GM12878 (cell line): Measurements from ENCODE around the gene ICA1. TPM values are rescaled to one million over a fixed set of nuclear protein-coding genes. Genes with fewer than 3 reads are reported as not detected.

Experiments
- ATAC-seq: fragments of 200-7000 bp; cut with Tn5 transposase; 3 replicates; pipeline ENCODE4 v1.9.1; 2020; ENCODE audit warnings: mild to moderate bottlenecking, moderate library complexity
- BruUV-seq: library from RNA; stranded (reverse); fragments of 400-500 nt; replicated peaks from 2 replicates; lab custom pipeline; 2021; lab: Mats Ljungman, UMichigan
- CTCF ChIA-PET: fragments of 300-600 bp; sonication (Branson Sonifier 250); formaldehyde crosslinking; extraction: SDS; loops from one replicate; lab custom pipeline; 2021; ENCODE audit warnings: inconsistent platforms; lab: Yijun Ruan, JAX
- POLR2A ChIA-PET: fragments of 350-600 bp; formaldehyde crosslinking; extraction: SDS; loops from one replicate; lab custom pipeline; 2021; ENCODE audit warnings: inconsistent platforms; lab: Charles Lee
- RAD21 ChIA-PET: fragments of 300-600 bp; sonication (Branson Sonifier 250); formaldehyde crosslinking; loops from one replicate; lab custom pipeline; 2023; ENCODE audit warnings: antibody characterized with exemption; ENCODE audit not compliant: unreplicated experiment; lab: Charles Lee
- SMC1A ChIA-PET: fragments of 300-600 bp; sonication (Branson Sonifier 250); formaldehyde crosslinking; loops from one replicate; lab custom pipeline; 2023; ENCODE audit not compliant: unreplicated experiment, uncharacterized antibody; lab: Charles Lee
- DNase-seq: peaks from one replicate; pipeline ENCODE4 v3.0.0-alpha.2; 2011; ENCODE audit warnings: low read depth, low spot score
- FAIRE-seq: peaks from 3 replicates; lab custom pipeline; 2011; peaks lifted over from hg19 to GRCh38; lab: Jason Lieb, UNC
- H2AFZ ChIP-seq: 2 replicates; pipeline ENCODE4 v1.6.0; 2011; ENCODE audit warnings: low read depth, low read length, control low read depth; ENCODE audit not compliant: control insufficient read depth
- H3K27ac ChIP-seq: 2 replicates; pipeline ENCODE4 v1.5.1; 2011; ENCODE audit warnings: control low read depth; ENCODE audit not compliant: control insufficient read depth, insufficient read depth
- H3K27me3 ChIP-seq, 2 experiments: replicated peaks in 1 of 2; 2 replicates each; pipeline versions ENCODE4 v1.6.0 to v1.6.1; 2011; ENCODE audit warnings: low read length in 1 of 2; ENCODE audit not compliant: control insufficient read depth in 2 of 2, insufficient read depth in 2 of 2
- H3K36me3 ChIP-seq, 2 experiments: 2 replicates each; pipeline ENCODE4 v1.5.1; 2011; ENCODE audit warnings: low read length in 1 of 2; ENCODE audit not compliant: control insufficient read depth in 2 of 2, insufficient read depth in 2 of 2
- H3K4me1 ChIP-seq: 2 replicates; pipeline ENCODE4 v1.6.1; 2011; ENCODE audit warnings: mild to moderate bottlenecking, low read length, moderate library complexity, mixed read lengths; ENCODE audit not compliant: control insufficient read depth, insufficient read depth
- H3K4me2 ChIP-seq: 2 replicates; pipeline ENCODE4 v1.6.0; 2011; ENCODE audit warnings: control low read depth; ENCODE audit not compliant: control insufficient read depth, insufficient read depth
- H3K4me3 ChIP-seq: fragments of 200-600 bp; sonication (generic); 2 replicates; pipeline ENCODE4 v1.5.1; 2016
- H3K79me2 ChIP-seq: 2 replicates; pipeline ENCODE4 v1.6.0; 2011; ENCODE audit warnings: low read length; ENCODE audit not compliant: control insufficient read depth, insufficient read depth
- H3K9ac ChIP-seq: 2 replicates; pipeline ENCODE4 v1.8.0; 2011; ENCODE audit warnings: low read length, control low read depth, mixed read lengths; ENCODE audit not compliant: control insufficient read depth, insufficient read depth
- H3K9me3 ChIP-seq: replicated peaks from 3 replicates; pipeline ENCODE4 v1.5.1; 2011; ENCODE audit warnings: mild to moderate bottlenecking, low read length; ENCODE audit not compliant: control insufficient read depth, insufficient read depth
- H4K20me1 ChIP-seq: 2 replicates; pipeline ENCODE4 v1.6.0; 2011; ENCODE audit not compliant: control insufficient read depth, insufficient read depth
- BCL11A ChIP-seq: IDR thresholded peaks from 2 replicates; pipeline ENCODE4 v1.6.1; 2011; ENCODE audit warnings: low read depth, low read length
- CHD1 ChIP-seq: IDR thresholded peaks from 2 replicates; pipeline ENCODE4 v1.6.1; 2012; ENCODE audit warnings: low read depth, low read length, improper control_type of control experiment
- FOXK2 ChIP-seq: fragments of 450-650 bp; IDR thresholded peaks from 2 replicates; pipeline ENCODE4 v1.6.1; 2017; ENCODE audit warnings: mild to moderate bottlenecking, moderate library complexity
- NBN ChIP-seq: fragments of 450-650 bp; IDR thresholded peaks from 2 replicates; pipeline ENCODE4 v1.6.1; 2016
- NRF1 ChIP-seq: conservative IDR thresholded peaks from 2 replicates; pipeline ENCODE4 v1.6.1; 2011; ENCODE audit warnings: mild to moderate bottlenecking, low read depth, low read length, improper control_type of control experiment
- RAD21 ChIP-seq: IDR thresholded peaks from 2 replicates; pipeline ENCODE4 v1.6.1; 2011; ENCODE audit warnings: mild to moderate bottlenecking, low read depth, low read length, moderate library complexity; ENCODE audit not compliant: insufficient read depth
- WGBS: methylation state at CpG from one replicate; pipeline ENCODE4 v1.1.6; 2016; ENCODE audit warnings: low lambda C conversion rate; ENCODE audit not compliant: insufficient replicate concordance, insufficient coverage; ENCODE audit errors: missing lambda C conversion rate; 5-methylcytosine and 5-hydroxymethylcytosine counted together
- in situ Hi-C: fragments of 300-500 bp; cut with MboI; formaldehyde crosslinking; loops from 9 replicates; pipeline ENCODE4 v1.14.3; 2018; ENCODE audit warnings: mixed read lengths
- intact Hi-C: fragments of 100-400 bp; cut with micrococcal nuclease; formaldehyde crosslinking; loops from one replicate; pipeline ENCODE4 v1.14.2; 2022; ENCODE audit not compliant: unreplicated experiment
- polyA plus RNA-seq, 11 experiments: library from polyadenylated mRNA; depleted of rRNA in 4 of 11; unstranded in 6 of 11; stranded (reverse) in 5 of 11; fragments of >200 nt; fragmentation: Nextera tagmentation in 4 of 11; fragmentation: Illumina TruSeq in 1 of 11; extraction: Ambion mirVana in 4 of 11; extraction: Trizol in 1 of 11; gene quantifications; 1 replicate in 1 of 11; 2 replicates in 10 of 11; pipeline versions ENCODE4 v1.2.1 to v1.2.3, GENCODE V29; 2011 to 2016; ENCODE audit warnings: inconsistent platforms in 2 of 11, missing spikeins in 2 of 11, low read depth in 1 of 11
- total RNA-seq, 4 experiments: library from RNA; depleted of rRNA in 3 of 4; stranded (reverse); fragments of >200 nt in 3 of 4; fragmentation: Illumina TruSeq in 1 of 4; extraction: Trizol in 1 of 4; gene quantifications; 2 replicates each; pipeline versions ENCODE4 v1.2.1 to v1.2.3, GENCODE V29; 2013 to 2021
- TF ChIP-seq, protein P1 (sequence below): fragments of 450-650 bp; formaldehyde crosslinking; IDR thresholded peaks from 2 replicates; pipeline ENCODE4 v1.4.0; 2022; ENCODE audit warnings: mild to moderate bottlenecking, moderate library complexity
- TF ChIP-seq, protein P2 (sequence below): fragments of 450-650 bp; IDR thresholded peaks from 2 replicates; pipeline ENCODE4 v1.6.1; 2018; ENCODE audit warnings: mild to moderate bottlenecking, low read depth, moderate library complexity; ENCODE audit not compliant: partially characterized antibody
- TF ChIP-seq, protein P3 (sequence below): IDR thresholded peaks from 2 replicates; pipeline ENCODE4 v1.6.1; 2012; ENCODE audit warnings: low read depth, low read length, improper control_type of control experiment
- TF ChIP-seq, protein P4 (sequence below): IDR thresholded peaks from 2 replicates; pipeline ENCODE4 v1.6.1; 2011; ENCODE audit warnings: borderline replicate concordance, low read depth, mild to moderate bottlenecking, moderate library complexity, low read length; ENCODE audit not compliant: insufficient read depth, poor library complexity, severe bottlenecking

The ICA1 gene
- total and polyA plus RNA-seq, 10 of the 15 experiments (the other 5 are each of a cell fraction or from before 2014, with no cell fraction given) = 1.3 to 35.1 (median 3.3) TPM

DNA sequence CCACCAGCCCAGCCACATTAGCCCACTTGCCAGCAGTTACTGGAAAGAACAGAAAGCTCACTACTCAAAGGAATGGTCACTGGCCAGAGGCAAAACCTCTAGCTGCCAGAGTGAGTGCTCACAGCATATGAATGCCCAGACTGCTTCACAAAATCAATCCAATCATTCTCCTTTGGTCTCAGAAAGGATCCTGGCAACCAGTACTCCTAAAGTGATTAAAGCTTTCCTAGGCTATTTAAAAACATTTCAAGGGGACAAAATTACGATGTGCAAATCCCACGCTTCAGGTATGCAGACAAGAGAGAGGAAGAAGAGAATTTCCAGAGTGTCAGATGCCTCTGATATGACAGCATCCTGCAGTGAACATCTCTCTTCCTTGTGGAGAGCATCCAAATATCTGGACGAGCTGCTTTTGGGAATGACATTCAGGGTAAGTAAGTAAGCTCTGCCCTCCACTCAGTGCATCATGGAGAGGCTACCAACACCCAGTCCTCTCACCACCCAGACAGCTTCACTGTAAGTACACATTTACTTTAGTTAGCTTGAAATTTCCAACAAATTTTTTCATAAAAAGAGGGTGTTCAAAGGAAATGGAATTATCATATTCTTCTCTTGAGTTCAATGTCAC lies 25.1 kb downstream of the ICA1 start (continued):
- no peak for TF ChIP-seq NRF1
- TF ChIP-seq, protein P1, sequence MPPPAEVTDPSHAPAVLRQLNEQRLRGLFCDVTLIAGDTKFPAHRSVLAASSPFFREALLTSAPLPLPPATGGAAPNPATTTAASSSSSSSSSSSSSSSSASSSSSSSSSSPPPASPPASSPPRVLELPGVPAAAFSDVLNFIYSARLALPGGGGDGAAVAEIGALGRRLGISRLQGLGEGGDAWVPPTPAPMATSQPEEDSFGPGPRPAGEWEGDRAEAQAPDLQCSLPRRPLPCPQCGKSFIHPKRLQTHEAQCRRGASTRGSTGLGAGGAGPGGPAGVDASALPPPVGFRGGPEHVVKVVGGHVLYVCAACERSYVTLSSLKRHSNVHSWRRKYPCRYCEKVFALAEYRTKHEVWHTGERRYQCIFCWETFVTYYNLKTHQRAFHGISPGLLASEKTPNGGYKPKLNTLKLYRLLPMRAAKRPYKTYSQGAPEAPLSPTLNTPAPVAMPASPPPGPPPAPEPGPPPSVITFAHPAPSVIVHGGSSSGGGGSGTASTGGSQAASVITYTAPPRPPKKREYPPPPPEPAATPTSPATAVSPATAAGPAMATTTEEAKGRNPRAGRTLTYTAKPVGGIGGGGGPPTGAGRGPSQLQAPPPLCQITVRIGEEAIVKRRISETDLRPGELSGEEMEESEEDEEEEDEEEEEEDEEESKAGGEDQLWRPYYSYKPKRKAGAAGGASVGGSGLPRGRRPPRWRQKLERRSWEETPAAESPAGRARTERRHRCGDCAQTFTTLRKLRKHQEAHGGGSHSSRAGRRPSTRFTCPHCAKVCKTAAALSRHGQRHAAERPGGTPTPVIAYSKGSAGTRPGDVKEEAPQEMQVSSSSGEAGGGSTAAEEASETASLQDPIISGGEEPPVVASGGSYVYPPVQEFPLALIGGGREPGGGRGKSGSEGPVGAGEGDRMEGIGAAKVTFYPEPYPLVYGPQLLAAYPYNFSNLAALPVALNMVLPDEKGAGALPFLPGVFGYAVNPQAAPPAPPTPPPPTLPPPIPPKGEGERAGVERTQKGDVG = no peak

DNA sequence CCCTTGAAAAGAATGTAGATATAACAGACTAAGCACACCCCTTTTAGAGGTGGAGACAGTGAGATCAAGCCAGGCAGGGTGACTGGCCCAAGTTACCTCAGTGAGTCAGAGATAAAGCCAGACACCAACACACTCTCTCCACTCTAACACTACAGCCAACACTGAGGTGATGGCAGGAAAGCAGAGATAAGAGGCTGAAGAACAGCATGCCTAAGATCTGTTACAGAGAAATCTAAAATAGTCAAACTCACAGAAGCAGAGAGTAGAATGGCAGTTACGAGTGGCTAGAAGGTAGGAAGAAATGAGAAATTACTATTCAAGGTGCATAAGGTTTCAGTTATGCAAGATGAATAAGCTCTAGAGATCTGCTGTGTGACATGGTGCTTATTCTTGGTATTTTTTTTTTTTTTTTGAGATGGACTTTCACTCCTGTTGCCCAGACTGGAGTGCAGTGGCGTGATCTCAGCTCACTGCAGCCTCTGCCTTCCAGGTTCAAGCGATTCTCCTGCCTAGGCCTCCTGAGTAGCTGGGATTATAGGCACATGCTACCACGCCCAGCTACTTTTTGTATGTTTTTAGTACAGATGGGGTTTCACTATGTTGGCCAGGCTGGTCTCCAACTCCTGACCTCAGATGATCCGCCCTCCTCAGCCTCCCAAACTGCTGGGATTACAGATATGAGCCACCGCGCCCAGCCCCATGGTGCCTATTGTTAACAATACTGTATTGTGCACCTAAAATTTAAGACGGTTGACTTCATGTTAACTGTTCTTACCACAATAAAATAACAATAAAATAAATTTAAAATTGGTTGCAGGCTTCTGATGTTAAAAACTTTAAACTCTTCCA lies 28.7 kb downstream of the ICA1 start:
- WGBS = 59% methylated on average over 8 of the region's 8 CpGs
- RAD21 ChIA-PET = interaction anchor here (1.0 kb wide), 1 partner anchor 216 kb away, joined by 3 read pairs; no protein-coding TSS in a partner anchor
- no peaks in the 10 kb centered on the region for H4K20me1 ChIP-seq
- CTCF ChIA-PET = interaction anchor here (0.5 to 1.0 kb wide), 2 partner anchors 638 to 1507 kb away, joined by 3 read pairs; no protein-coding TSS in a partner anchor
- H3K4me3 ChIP-seq = no peak overlapping the region
- BruUV-seq = no TSS peak
- in situ Hi-C loops (no loop called here), intact Hi-C loops (no loop called here)
- no peaks in the 10 kb centered on the region; a peak in 1 of 4 replicates for H3K27me3 ChIP-seq
- H3K4me1 ChIP-seq = no peaks in the 10 kb centered on the region
- no peak overlapping the region for H3K27ac ChIP-seq
- H3K9ac ChIP-seq = no peak overlapping the region
- no peak overlapping the region for H2AFZ ChIP-seq
- SMC1A ChIA-PET = no interaction called here
- H3K9me3 ChIP-seq = no peaks in the 10 kb centered on the region
- POLR2A ChIA-PET = no interaction called here
- no peak overlapping the region for H3K4me2 ChIP-seq
- H3K36me3 ChIP-seq = no peaks in the 10 kb centered on the region
- H3K79me2 ChIP-seq = no peaks in the 10 kb centered on the region
- DNase-seq (no peak), FAIRE-seq (no peak), ATAC-seq (peak; percentile 57)
- TF ChIP-seq NBN (no peak), RAD21 (no peak), FOXK2 (no peak), CHD1 (no peak), BCL11A (no peak)
- TF ChIP-seq, protein P2, sequence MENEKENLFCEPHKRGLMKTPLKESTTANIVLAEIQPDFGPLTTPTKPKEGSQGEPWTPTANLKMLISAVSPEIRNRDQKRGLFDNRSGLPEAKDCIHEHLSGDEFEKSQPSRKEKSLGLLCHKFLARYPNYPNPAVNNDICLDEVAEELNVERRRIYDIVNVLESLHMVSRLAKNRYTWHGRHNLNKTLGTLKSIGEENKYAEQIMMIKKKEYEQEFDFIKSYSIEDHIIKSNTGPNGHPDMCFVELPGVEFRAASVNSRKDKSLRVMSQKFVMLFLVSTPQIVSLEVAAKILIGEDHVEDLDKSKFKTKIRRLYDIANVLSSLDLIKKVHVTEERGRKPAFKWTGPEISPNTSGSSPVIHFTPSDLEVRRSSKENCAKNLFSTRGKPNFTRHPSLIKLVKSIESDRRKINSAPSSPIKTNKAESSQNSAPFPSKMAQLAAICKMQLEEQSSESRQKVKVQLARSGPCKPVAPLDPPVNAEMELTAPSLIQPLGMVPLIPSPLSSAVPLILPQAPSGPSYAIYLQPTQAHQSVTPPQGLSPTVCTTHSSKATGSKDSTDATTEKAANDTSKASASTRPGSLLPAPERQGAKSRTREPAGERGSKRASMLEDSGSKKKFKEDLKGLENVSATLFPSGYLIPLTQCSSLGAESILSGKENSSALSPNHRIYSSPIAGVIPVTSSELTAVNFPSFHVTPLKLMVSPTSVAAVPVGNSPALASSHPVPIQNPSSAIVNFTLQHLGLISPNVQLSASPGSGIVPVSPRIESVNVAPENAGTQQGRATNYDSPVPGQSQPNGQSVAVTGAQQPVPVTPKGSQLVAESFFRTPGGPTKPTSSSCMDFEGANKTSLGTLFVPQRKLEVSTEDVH = no peak
- TF ChIP-seq, protein P3, sequence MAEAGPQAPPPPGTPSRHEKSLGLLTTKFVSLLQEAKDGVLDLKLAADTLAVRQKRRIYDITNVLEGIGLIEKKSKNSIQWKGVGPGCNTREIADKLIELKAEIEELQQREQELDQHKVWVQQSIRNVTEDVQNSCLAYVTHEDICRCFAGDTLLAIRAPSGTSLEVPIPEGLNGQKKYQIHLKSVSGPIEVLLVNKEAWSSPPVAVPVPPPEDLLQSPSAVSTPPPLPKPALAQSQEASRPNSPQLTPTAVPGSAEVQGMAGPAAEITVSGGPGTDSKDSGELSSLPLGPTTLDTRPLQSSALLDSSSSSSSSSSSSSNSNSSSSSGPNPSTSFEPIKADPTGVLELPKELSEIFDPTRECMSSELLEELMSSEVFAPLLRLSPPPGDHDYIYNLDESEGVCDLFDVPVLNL = no peak
- TF ChIP-seq, protein P4, sequence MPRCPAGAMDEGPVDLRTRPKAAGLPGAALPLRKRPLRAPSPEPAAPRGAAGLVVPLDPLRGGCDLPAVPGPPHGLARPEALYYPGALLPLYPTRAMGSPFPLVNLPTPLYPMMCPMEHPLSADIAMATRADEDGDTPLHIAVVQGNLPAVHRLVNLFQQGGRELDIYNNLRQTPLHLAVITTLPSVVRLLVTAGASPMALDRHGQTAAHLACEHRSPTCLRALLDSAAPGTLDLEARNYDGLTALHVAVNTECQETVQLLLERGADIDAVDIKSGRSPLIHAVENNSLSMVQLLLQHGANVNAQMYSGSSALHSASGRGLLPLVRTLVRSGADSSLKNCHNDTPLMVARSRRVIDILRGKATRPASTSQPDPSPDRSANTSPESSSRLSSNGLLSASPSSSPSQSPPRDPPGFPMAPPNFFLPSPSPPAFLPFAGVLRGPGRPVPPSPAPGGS = no peak
